ENCODE data around the gene GDI2.
"Not testable (repeated sequence)": the region's sequence is repeated elsewhere in the genome, so short reads cannot be mapped to it uniquely, and the experiment has no call there.

The GDI2 gene

GRCh38 chr10:5840314-5841307, 27.4 kb upstream of the GDI2 start:
- no peak overlapping the region for H3K27ac ChIP-seq
- H3K27me3 ChIP-seq (ENCODE audit: insufficient read depth, low read depth, severe bottlenecking): no peaks in the 10 kb centered on the region
- DNase-seq: no peak
- TF ChIP-seq, protein P1, sequence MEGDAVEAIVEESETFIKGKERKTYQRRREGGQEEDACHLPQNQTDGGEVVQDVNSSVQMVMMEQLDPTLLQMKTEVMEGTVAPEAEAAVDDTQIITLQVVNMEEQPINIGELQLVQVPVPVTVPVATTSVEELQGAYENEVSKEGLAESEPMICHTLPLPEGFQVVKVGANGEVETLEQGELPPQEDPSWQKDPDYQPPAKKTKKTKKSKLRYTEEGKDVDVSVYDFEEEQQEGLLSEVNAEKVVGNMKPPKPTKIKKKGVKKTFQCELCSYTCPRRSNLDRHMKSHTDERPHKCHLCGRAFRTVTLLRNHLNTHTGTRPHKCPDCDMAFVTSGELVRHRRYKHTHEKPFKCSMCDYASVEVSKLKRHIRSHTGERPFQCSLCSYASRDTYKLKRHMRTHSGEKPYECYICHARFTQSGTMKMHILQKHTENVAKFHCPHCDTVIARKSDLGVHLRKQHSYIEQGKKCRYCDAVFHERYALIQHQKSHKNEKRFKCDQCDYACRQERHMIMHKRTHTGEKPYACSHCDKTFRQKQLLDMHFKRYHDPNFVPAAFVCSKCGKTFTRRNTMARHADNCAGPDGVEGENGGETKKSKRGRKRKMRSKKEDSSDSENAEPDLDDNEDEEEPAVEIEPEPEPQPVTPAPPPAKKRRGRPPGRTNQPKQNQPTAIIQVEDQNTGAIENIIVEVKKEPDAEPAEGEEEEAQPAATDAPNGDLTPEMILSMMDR (IDR thresholded peaks at IDR 0.05; ENCODE audit: low read depth, low read length): no peak
- no peaks in the 10 kb centered on the region for H3K9me3 ChIP-seq (ENCODE audit: severe bottlenecking)
- H3K4me3 ChIP-seq (ENCODE audit: low read depth, low read length): no peak overlapping the region
- no peaks in the 10 kb centered on the region for H3K36me3 ChIP-seq

DNA sequence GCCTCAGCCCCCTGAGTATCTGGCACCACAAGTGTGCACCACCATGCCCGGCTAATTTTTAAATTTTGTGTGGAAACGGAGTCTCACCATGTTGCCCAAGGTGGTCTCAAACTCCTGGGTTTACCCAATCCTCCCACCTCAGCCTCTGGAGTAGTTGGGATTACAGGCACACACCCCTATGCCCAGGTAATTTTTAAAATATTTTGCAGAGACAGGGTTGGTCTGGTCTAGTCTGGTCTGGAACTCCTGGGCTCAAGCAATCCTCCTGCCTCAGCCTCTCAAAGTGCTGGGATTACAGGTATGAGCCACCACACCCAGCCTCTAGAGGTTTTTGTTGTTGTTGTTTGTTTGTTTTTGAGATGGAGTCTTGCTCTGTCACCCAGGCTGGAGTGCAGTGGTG, 22.9 kb upstream of the GDI2 start:
- not testable (repeated sequence) for DNase-seq; H3K27ac ChIP-seq; H3K27me3 ChIP-seq (ENCODE audit: insufficient read depth, low read depth, severe bottlenecking); H3K36me3 ChIP-seq; H3K9me3 ChIP-seq (ENCODE audit: severe bottlenecking); H3K4me3 ChIP-seq (ENCODE audit: low read depth, low read length)

GRCh38 chr10:5835446-5836095, 22.3 kb upstream of the GDI2 start:
- TF ChIP-seq, protein P1 (IDR thresholded peaks at IDR 0.05; ENCODE audit: low read depth, low read length): no peak
- Histone ChIP-seq H3K27ac (no peak overlapping the region), H3K27me3 (ENCODE audit: insufficient read depth, low read depth, severe bottlenecking) (no peaks in the 10 kb centered on the region), H3K36me3 (no peaks in the 10 kb centered on the region), H3K9me3 (ENCODE audit: severe bottlenecking) (no peaks in the 10 kb centered on the region), H3K4me3 (ENCODE audit: low read depth, low read length) (no peak overlapping the region)
- peak; percentile 14 for DNase-seq

DNA sequence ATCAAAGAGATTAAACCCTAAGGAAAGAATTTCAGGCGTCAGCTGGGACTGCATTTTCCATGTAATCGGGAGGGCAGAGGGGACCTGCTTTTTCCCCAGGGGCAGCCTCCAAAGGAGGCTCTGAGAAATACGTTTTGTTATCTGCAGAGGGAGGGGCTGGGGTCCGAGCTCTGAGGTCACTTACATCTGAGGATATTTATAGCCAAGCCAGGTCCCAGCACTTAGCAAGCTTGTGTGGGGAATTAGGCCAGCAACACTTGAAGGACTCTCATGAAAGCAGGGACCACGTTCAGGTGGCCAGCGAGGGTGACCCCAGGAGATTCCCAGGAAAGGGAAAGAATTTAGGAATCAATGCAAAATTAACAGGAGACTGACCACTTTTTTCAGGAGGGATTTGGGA, 20.6 kb upstream of the GDI2 start:
- TF ChIP-seq, protein P1 (IDR thresholded peaks at IDR 0.05; ENCODE audit: low read depth, low read length): no peak
- Histone ChIP-seq H3K27ac (no peak overlapping the region), H3K9me3 (ENCODE audit: severe bottlenecking) (no peaks in the 10 kb centered on the region), H3K4me3 (ENCODE audit: low read depth, low read length) (no peak overlapping the region), H3K27me3 (ENCODE audit: insufficient read depth, low read depth, severe bottlenecking) (no peaks in the 10 kb centered on the region), H3K36me3 (no peaks in the 10 kb centered on the region)
- no peak for DNase-seq

DNA sequence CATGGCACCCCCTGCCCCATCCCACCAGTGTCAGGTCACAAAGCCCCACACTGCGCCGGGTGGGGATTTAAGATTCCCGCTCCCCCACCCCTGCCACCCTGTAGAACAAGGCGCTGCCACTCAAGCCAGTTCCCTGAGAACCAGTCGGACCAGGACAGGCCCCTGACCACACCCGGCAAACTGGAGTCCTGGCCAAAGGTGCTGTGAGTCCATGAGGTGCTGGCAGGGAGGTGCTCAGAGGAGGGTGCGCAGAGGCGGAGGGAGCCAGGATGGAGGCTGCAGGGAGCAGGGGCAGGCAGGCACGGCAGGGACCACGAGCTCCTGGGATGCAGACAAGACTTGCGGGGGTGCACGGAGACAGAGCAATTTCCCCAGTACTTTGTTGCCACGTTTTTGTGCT, 19.7 kb upstream of the GDI2 start:
- no peak overlapping the region for H3K27ac ChIP-seq
- H3K9me3 ChIP-seq (ENCODE audit: severe bottlenecking): no peaks in the 10 kb centered on the region
- no peak for DNase-seq
- H3K4me3 ChIP-seq (ENCODE audit: low read depth, low read length): no peak overlapping the region
- no peaks in the 10 kb centered on the region for H3K27me3 ChIP-seq (ENCODE audit: insufficient read depth, low read depth, severe bottlenecking)
- no peaks in the 10 kb centered on the region for H3K36me3 ChIP-seq
- TF ChIP-seq, protein P1 (IDR thresholded peaks at IDR 0.05; ENCODE audit: low read depth, low read length): no peak

- DNase-seq: no peak
- H3K27me3 ChIP-seq (ENCODE audit: insufficient read depth, low read depth, severe bottlenecking): no peaks in the 10 kb centered on the region
- H3K9me3 ChIP-seq (ENCODE audit: severe bottlenecking): no peaks in the 10 kb centered on the region
- H3K27ac ChIP-seq: no peak overlapping the region
- TF ChIP-seq, protein P1 (IDR thresholded peaks at IDR 0.05; ENCODE audit: low read depth, low read length): no peak
- no peak overlapping the region for H3K4me3 ChIP-seq (ENCODE audit: low read depth, low read length)
- no peaks in the 10 kb centered on the region for H3K36me3 ChIP-seq
Measured at GRCh38 chr10:5831446-5831782, 18.2 kb upstream of the GDI2 start.
